Measurements from ENCODE around the gene SIX5. TPM values are rescaled to one million over a fixed set of nuclear protein-coding genes. Genes with fewer than 3 reads are reported as not detected.

The SIX5 gene
- polyA plus RNA-seq, 2 of the 4 experiments (the other 2 are of a cell fraction) = 8.9 to 24.7 TPM

- TF ChIP-seq RCOR1 (IDR thresholded peaks at IDR 0.05; ENCODE audit: low read depth, low read length) (no peak), MAFK (IDR thresholded peaks at IDR 0.05; ENCODE audit: partially characterized antibody) (no peak), SREBF2 (IDR thresholded peaks at IDR 0.05) (no peak), ZNF302 (CRISPR knock-in tag; IDR thresholded peaks at IDR 0.05) (no peak), EHMT2 (IDR thresholded peaks at IDR 0.05; ENCODE audit: low read depth) (no peak), RFX5 (IDR thresholded peaks at IDR 0.05) (peak; percentile 62; the same call in 1 of the 2 replicates), FOSL2 (IDR thresholded peaks at IDR 0.05) (no peak), FOSL2 (CRISPR knock-in tag; IDR thresholded peaks at IDR 0.05) (peak; percentile 60), FOSB (CRISPR knock-in tag; IDR thresholded peaks at IDR 0.05) (no peak), MYC (IDR thresholded peaks at IDR 0.05; ENCODE audit: borderline replicate concordance, low read length) (peak; percentile 83; the same call in 1 of the 2 replicates), BCL3 (IDR thresholded peaks at IDR 0.05) (peak; percentile 75; the same call in 2 of the 3 replicates), CEBPB (IDR thresholded peaks at IDR 0.05) (peak in 1 of 2 experiments; percentile 69; a peak in 1 of 4 replicates), ESRRA (IDR thresholded peaks at IDR 0.05; ENCODE audit: borderline replicate concordance, low read length) (peak; percentile 70; the same call in 1 of the 2 replicates), HOXB13 (CRISPR knock-in tag; IDR thresholded peaks at IDR 0.05; ENCODE audit: low read depth) (no peak), PHF8 (IDR thresholded peaks at IDR 0.05; ENCODE audit: borderline replicate concordance, low read depth) (no peak), ZC3H11A (IDR thresholded peaks at IDR 0.05) (no peak), RARB (CRISPR knock-in tag; IDR thresholded peaks at IDR 0.05) (peak; percentile 78; the same call in 1 of the 2 replicates), MAX (IDR thresholded peaks at IDR 0.05) (peak; percentile 92), EHF (CRISPR knock-in tag; IDR thresholded peaks at IDR 0.05) (0 out of 2 replicates have a peak, but pooled peaks have one; percentile 33), ATOH8 (CRISPR knock-in tag; IDR thresholded peaks at IDR 0.05; ENCODE audit: low read depth) (no peak), RAD21 (conservative IDR thresholded peaks at IDR 0.05 in 1 of 2, IDR thresholded peaks at IDR 0.05 in 1 of 2) (no peak), BHLHE40 (IDR thresholded peaks at IDR 0.05; ENCODE audit: low read depth, low read length) (peak; percentile 68), CHD2 (IDR thresholded peaks at IDR 0.05; ENCODE audit: low read length, partially characterized antibody) (peak; percentile 39), KDM1A (IDR thresholded peaks at IDR 0.05; ENCODE audit: low read depth) (no peak), TP53 (CRISPR knock-in tag; IDR thresholded peaks at IDR 0.05) (no peak), POLR2AphosphoS2 (conservative IDR thresholded peaks at IDR 0.05; ENCODE audit: low read length) (no peak), HDAC2 (IDR thresholded peaks at IDR 0.05) (no peak), FOXS1 (CRISPR knock-in tag; IDR thresholded peaks at IDR 0.05) (no peak), NFE2L2 (conservative IDR thresholded peaks at IDR 0.05; ENCODE audit: low read length) (no peak), GATA3 (IDR thresholded peaks at IDR 0.05; ENCODE audit: borderline replicate concordance) (peak; percentile 61; the same call in 1 of the 2 replicates)
These were observed 51.7 kb downstream of the SIX5 start (continued) for GRCh38 chr19:45717131-45717982.

All from A549 (cell line).